G401.6 (cell line): ENCODE measurements around the gene GDF10.

Source experiments
- FAIRE-seq: peaks from 2 replicates; lab custom pipeline; 2012; peaks lifted over from hg19 to GRCh38; lab: Jason Lieb, UNC

GDF10 gene

DNA sequence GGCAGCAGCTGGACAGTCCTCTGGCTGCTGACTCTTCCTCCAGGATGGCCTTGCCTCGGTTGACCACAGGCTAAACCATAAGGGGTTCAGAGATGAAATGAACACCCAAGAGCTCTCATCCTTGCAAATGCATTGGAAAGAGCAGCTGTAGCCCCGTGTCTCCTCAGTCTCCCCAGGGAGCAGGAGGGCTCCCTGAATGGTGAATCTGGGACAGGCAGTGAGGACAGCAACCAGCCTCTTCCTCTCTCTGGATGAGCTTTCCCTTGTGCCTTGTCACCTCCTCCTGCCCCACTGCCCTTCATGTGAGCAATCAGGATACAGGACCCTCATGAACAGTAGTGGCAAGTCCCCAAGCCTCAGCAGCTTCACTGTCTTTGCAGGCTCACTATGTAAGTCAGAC lies 23.9 kb upstream of the GDF10 start:
- no peak for FAIRE-seq

DNA sequence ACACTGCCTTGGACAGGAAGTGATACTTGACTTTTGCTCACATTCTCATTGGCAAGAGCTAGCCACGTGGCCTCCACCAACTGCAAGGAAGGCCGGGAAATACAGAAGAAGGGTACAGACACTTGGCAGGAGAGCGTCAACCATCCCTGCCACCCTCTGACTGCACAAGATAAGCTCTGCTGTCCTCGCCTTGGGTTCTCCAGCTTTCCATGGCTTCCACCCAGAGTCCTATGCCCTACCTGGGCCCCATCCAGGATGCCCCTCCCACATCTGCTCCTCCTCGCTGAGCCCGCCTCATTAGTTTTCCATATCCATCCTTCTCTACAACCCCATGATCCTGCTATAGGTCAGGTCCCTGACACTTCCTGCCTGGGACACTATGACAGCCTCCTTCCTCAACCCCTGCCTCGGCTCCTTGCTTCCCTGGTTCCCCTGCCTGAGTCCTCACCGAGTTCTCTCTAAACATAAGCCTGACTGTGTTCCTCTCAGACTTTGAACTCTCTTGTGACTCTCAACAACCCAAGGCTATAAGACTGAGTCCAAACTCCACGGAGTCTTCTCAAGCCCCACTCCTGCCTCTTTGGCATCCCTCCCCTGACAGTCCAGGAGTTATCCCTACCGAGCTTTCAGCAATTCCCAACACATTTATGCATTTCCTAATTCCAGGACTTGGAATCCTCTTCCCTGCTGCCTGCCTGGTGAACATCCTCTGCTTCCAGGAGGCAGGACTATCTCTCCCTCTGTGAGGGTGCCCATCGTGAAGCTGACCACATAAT lies 23.2 kb upstream of the GDF10 start:
- FAIRE-seq = no peak

- no peak for FAIRE-seq
Measured at GRCh38 chr10:47277352-47278151, 22.4 kb upstream of the GDF10 start.

DNA sequence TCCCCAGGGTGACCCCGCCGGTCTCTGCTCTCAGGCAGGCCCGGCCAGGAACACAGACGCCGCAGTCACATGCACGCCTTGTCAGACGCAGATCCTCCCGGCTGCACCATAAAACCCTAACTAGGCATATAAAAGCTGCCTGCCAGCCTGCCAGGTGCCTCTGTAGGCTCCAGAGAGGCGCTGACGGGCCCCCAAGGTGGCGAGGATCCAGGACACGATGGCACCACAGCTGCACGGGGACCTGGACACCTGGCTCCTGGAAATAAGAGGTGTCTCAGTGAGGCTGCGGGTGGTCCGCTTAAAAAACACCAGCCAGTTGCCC lies 21.9 kb upstream of the GDF10 start:
- no peak for FAIRE-seq

DNA sequence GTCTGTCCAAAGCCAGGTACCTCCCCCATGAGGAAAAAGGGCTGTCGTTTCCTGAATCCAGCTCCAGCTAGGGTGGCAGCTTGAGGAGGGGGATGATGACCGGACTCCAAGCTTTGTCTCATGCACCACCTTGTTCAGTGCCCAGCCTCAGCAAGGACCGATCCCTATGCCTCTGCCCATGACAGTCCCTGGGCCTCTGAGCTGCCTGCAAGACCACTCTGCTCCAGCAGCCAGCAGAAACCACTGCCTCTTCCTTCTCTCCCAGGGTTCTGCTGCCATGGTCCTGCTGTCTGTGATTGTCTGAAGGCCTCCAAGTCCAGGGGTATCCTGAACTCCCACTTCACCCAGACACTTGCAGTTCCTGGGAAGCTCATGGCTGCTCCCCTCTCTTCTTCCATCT lies 21.3 kb upstream of the GDF10 start:
- FAIRE-seq = no peak

DNA sequence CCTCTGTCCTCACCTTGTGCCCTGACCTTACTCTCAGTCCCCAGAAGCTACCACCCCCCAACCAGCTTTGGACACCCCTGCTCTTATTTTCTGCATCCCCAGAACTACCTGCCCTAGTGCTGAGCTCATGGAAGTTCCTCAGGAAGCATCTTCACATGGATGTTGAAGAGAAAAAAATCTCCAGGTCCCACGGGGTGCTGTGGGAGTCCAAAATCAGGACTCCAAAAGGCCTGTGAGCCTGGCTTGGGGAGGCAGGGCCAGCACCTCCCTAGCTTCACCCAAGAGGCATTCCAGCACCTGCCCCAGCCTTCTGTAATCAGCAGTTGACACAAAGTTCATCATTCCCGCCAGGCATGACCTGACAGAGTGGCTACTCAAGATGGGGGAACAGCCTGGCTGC lies 20.7 kb upstream of the GDF10 start:
- FAIRE-seq = no peak

DNA sequence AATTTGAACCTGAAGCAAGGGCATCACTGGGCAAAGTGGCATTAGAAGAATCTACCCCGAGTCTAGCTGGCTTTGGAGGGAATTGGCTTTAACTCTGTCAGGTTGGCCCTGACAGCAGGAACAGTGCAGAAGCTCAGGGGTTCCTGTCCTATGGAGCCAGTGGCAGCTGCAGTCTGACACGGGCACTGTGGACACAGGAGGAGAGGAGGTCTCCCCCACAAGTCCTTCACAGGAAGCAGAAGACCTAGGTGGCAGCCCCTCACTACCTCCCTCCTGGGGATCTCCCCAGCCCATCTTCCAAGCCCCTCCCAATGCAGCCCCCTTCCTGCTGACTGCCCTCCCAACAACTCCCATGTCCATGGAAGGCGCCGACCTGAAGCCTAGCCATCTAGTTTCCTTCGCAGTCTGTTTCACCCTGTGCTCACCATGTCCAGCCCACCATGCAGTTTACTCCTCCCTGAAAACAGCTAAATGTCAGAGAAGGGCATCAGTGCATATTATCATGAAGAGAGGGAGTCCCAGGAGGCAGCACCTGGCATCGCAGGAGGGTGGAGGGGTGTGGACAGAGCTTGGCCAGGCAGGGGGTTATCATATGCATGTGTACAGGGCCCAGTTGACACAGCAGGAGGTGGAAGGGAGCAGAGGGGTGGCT lies 17.9 kb upstream of the GDF10 start:
- no peak for FAIRE-seq

- no peak for FAIRE-seq
Measured at GRCh38 chr10:47282657-47283018, 17.4 kb upstream of the GDF10 start.

GRCh38 chr10:47283101-47283630 lies 16.8 kb upstream of the GDF10 start:
- no peak for FAIRE-seq

GRCh38 chr10:47283848-47284247 lies 16.1 kb upstream of the GDF10 start:
- FAIRE-seq = no peak

GRCh38 chr10:47285381-47286115 lies 14.4 kb upstream of the GDF10 start:
- no peak for FAIRE-seq

GRCh38 chr10:47286116-47286505 lies 13.9 kb upstream of the GDF10 start:
- no peak for FAIRE-seq

DNA sequence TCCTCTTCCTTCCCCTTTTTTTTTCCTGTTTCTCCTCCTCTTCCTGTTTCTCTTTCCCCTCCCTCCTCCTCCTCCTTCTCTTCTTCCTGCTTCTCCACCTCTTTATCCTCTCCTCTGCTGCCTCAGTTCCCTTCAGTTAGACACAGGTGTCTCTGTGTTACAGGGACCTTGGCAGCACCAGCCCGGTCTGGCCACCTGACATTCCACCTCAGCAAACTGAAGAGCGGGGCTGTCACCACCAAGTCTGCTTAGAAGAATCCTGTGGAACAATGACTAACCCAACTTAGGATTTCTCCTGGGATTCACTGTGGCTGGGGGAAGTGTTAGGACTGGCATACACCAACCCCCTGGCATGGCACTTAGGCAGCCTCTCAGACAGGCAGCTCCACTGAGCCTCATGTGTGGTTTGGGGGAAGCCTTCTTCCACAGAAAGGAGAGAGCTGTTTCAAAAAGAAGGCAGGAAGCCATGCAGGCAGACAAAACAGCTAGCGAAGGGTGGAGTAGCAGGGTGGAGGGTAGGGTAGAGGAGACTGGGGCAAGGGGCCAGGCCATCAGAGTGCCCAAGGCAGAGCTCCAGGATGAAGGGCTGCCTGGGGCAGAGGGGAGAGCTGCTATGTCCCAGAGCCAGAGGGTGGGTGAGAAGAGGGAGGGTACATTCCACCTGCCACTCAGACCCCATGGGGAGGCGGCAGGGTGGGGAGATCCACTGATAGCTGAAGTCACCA lies 13.2 kb upstream of the GDF10 start:
- FAIRE-seq = no peak

DNA sequence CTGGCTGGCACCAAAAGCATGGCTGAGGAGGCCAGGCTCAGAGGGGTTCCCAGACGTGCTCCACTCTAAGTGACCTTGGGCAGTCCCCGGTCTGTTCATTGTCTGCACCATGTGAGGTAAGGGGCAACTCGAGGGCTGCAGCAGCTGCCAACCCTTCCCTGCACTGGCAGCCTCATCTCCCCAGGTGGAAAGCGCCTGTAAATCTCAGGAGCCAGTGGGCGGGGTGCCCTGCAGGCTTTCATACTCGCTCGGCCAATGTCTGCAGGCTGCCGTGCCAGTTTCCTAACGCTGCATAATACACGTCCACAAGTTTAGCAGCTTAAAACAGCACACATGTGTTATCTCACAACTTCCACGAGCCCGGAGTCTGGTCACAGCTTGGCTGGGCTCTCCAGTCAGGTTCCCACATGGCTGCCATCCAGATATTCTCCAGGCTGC lies 12.6 kb upstream of the GDF10 start:
- no peak for FAIRE-seq

DNA sequence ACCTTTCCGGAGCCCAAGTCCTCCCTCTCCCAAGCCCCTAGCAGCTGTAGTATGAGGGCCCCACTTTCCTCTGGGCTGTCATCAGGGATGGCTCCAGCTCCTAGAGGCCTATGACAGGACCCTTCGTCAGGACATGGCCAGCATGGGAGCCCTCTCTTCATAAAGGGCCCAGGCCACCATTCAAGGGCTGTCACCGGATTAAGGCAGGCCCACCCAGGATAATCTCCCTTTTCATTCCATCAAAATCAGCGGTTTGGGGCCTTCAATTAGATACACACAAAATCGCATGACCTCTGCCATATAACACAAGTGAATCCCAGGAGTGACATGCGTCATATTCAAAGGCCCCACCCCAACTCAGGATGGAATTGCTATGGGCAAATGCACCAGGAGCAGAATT lies 12.2 kb upstream of the GDF10 start:
- FAIRE-seq = no peak

DNA sequence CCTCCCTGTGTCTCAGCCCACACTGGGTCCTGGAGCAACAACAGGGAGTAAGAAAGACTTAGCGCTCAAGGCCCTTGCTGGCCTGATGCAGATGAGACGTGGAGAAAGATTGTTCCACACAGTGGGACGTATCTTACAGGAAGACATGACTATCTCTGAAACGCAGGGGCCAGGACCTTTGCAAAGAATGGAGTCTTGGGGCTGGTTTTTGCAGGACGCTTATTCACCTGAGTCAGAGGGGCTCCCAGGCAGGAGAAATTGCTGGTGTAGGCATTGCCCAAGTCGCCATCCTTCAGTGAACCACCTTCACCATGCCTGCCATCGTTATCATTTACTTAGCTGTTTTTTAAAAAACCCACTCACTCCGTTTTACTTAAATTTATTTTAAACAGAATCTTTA lies 11.8 kb upstream of the GDF10 start:
- FAIRE-seq = no peak

DNA sequence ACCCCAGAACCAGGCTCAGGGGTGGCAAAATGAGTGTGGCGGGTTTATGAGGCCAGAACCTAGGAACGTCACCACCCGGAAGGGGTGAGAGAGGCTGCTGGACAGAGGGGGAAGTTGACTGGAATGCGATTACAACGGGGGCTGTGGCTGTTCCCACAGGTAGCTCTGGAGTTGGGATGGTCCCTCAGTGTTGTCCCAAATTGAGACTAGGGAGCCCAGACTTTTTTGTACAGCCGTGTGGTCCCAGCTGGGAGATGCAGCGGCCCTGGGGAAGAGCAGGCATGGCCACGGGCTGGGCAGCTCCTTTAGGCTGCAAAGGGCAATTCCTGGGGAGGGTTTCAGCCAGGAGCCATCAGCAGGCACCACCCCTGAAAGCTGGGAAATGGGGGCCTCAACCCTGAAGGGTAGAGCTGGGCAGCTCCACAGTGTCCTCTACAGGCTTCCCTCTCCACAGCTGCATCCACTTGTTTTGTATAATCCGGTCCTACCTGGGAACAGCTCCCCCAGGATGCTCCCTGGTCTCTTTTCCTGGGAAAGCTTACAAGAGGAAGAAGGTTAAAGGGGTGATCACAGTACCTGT lies 11.0 kb upstream of the GDF10 start:
- FAIRE-seq = no peak

DNA sequence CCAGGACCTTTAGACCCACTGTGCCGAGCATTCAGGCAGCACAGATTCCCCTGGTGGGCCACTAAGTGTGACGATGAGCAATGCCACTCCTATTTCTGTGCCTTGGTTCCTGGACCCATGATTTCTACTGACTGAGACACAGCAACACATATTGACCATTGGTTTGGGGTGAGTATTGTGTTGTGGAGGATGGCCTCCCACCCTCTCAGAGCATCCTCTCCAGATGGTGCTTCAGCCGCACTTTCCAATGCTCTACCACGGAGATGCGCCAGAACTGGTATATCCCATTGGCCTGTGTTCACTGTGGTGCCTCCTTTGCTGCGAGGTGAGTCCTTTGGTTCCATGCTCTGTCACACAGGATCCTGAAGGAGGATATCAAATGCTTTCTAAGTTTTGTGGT lies 10.1 kb upstream of the GDF10 start:
- no peak for FAIRE-seq

DNA sequence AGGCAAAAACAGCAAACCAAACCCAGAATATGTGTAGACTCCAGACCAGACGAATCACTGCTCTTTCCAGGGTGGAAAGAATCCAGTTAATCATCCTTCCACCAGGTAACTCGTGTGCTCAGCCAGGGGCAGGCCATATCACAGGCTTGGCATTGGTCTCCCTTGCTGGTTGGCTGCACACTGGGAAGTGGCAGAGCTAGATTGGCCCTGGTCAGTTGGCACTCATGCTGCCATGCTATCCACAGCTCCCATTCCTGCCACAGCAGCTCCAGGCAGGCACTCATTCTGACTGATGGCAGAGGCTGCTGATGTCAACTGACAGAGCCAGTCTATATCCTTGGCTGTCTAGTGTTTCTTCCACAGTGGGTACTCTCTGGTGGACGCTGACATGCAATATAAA lies 9.7 kb upstream of the GDF10 start:
- no peak for FAIRE-seq

- FAIRE-seq = no peak
Measured at GRCh38 chr10:47291682-47292081, 8.3 kb upstream of the GDF10 start.

DNA sequence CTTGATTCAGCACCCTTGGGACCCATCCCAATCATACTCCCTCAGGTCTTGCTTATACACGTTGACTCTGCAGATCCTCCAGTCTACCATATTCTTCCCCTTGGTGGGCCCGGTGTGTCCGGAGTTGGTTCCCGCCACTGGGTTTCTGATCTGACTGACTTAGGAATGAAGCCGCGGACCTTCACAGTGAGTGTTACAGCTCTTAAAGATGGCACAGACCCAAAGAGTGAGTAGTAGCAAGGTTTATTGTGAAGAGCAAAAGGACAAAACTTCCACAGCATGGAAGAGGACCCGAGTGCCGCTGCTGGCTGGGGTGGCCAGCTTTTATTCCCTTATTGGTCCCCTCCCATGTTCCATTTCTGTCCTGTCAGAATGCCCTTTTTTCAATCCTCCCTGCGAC lies 5.9 kb upstream of the GDF10 start:
- no peak for FAIRE-seq

DNA sequence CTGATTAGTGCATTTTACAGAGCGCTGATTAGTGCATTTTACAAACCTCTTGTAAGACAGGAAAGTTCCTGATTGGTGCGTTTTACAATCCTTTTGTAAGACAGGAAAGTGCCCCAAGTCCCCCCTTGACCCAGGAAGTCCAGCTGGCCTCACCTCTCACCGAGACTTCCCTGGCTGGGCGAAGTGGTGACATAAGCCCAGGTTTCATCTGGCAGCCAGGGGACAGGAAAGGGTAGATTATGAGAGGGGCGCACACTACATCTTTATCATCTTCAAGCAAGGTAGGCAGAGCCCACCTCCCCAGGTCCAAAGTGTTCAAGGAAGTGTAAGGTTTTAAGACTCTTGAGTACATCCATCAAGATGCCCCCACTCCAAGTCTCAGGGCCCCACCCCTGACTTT lies 5.5 kb upstream of the GDF10 start:
- FAIRE-seq = no peak
